PC-3 (cell line): ENCODE measurements around the gene SLC22A25. TPM values are rescaled to one million over a fixed set of nuclear protein-coding genes. Genes with fewer than 3 reads are reported as not detected.

Experiments
- ATAC-seq: fragments of 200-7000 bp; cut with Tn5 transposase; 2 replicates; pipeline ENCODE4 v1.9.1; 2020; ENCODE audit warnings: mild to moderate bottlenecking, moderate library complexity
- BruUV-seq: library from RNA; stranded (reverse); fragments of 400-500 nt; replicated peaks from 2 replicates; lab custom pipeline; 2021; lab: Mats Ljungman, UMichigan
- CTCF ChIA-PET: fragments of 300-600 bp; sonication (Branson Sonifier 250); formaldehyde crosslinking; loops from one replicate; lab custom pipeline; 2022; ENCODE audit warnings: antibody characterized with exemption; lab: Charles Lee
- POLR2A ChIA-PET: fragments of 300-600 bp; sonication (Branson Sonifier 250); formaldehyde crosslinking; loops from one replicate; lab custom pipeline; 2022; ENCODE audit warnings: antibody characterized with exemption; ENCODE audit not compliant: unreplicated experiment; lab: Charles Lee
- DNase-seq: peaks from one replicate; pipeline ENCODE4 v3.0.0-alpha.2; 2015
- H2AFZ ChIP-seq: fragments of 300-600 bp; sonication (generic); 2 replicates; pipeline ENCODE4 v1.6.0; 2016; ENCODE audit warnings: antibody characterized with exemption, low read length
- H3F3A ChIP-seq: fragments of 300-600 bp; sonication (generic); one replicate; pipeline ENCODE4 v1.6.0; 2017; ENCODE audit warnings: antibody characterized with exemption, low read length, control low read depth, mild to moderate bottlenecking; ENCODE audit not compliant: unreplicated experiment
- H3K27ac ChIP-seq: fragments of 300-600 bp; sonication (generic); 2 replicates; pipeline ENCODE4 v1.5.1; 2016; ENCODE audit warnings: mild to moderate bottlenecking, low read length
- H3K27me3 ChIP-seq: fragments of 300-600 bp; sonication (generic); 2 replicates; pipeline ENCODE4 v1.6.1; 2016; ENCODE audit warnings: low read length, mixed read lengths
- H3K36me3 ChIP-seq: fragments of 300-600 bp; sonication (generic); 2 replicates; pipeline ENCODE4 v1.6.1; 2016; ENCODE audit warnings: low read depth, mixed run types, low read length, mixed read lengths
- H3K4me1 ChIP-seq: fragments of 300-600 bp; sonication (generic); 2 replicates; pipeline ENCODE4 v1.5.1; 2016; ENCODE audit warnings: low read length; ENCODE audit not compliant: insufficient read depth
- H3K4me2 ChIP-seq: fragments of 300-600 bp; sonication (generic); 2 replicates; pipeline ENCODE4 v1.6.0; 2016; ENCODE audit warnings: low read length
- H3K4me3 ChIP-seq: fragments of 300-600 bp; sonication (generic); 2 replicates; pipeline ENCODE4 v1.5.1; 2016; ENCODE audit warnings: mild to moderate bottlenecking, low read length, mixed read lengths
- H3K79me2 ChIP-seq: fragments of 300-600 bp; sonication (generic); 2 replicates; pipeline ENCODE4 v1.6.1; 2017; ENCODE audit warnings: low read length, mixed read lengths
- H3K9ac ChIP-seq: fragments of 300-600 bp; sonication (generic); 2 replicates; pipeline ENCODE4 v1.6.0; 2016; ENCODE audit warnings: mild to moderate bottlenecking, low read length
- H3K9me2 ChIP-seq: fragments of 300-600 bp; sonication (generic); replicated peaks from 2 replicates; pipeline ENCODE4 v1.6.1; 2016; ENCODE audit warnings: mixed run types, low read length, mixed read lengths
- H3K9me3 ChIP-seq: fragments of 300-600 bp; sonication (generic); 2 replicates; pipeline ENCODE4 v1.6.1; 2016; ENCODE audit warnings: low read length, mixed read lengths
- H4K20me1 ChIP-seq: fragments of 300-600 bp; sonication (generic); 2 replicates; pipeline ENCODE4 v1.6.1; 2016; ENCODE audit warnings: low read length, mixed read lengths
- EZH2 ChIP-seq: fragments of 300-600 bp; sonication (generic); IDR thresholded peaks from one replicate; pipeline ENCODE4 v1.6.1; 2017; ENCODE audit warnings: antibody characterized with exemption, mild to moderate bottlenecking, low read length; ENCODE audit not compliant: unreplicated experiment
- EZH2phosphoT487 ChIP-seq: fragments of 300-600 bp; sonication (generic); IDR thresholded peaks from 2 replicates; pipeline ENCODE4 v1.6.1; 2018; ENCODE audit warnings: mild to moderate bottlenecking, antibody characterized with exemption, low read length, borderline replicate concordance
- intact Hi-C: fragments of 100-400 bp; cut with micrococcal nuclease; formaldehyde crosslinking; loops from 2 replicates; pipeline ENCODE4 v1.9.0; 2023
- total RNA-seq: library from RNA; depleted of rRNA; stranded (reverse); fragments of >200 nt; gene quantifications from 2 replicates; pipeline ENCODE4 v1.2.3, GENCODE V29; 2014
- TF ChIP-seq, protein P1 (sequence below): fragments of 300-600 bp; sonication (generic); conservative IDR thresholded peaks from 2 replicates; pipeline ENCODE4 v1.5.1; 2017; ENCODE audit warnings: antibody characterized with exemption, low read depth, mild to moderate bottlenecking, low read length

The SLC22A25 gene
- total RNA-seq, 1 experiment from 2014 or later, result not detected

GRCh38 chr11:63246045-63246444 is 2.6 kb upstream of the SLC22A25 start:
- ChIA-PET POLR2A (no interaction called here), CTCF (no interaction called here)
- H3K79me2 ChIP-seq, result no peaks in the 10 kb centered on the region
- no peaks in the 10 kb centered on the region for H3F3A ChIP-seq
- no peak overlapping the region for H3K27ac ChIP-seq
- H3K36me3 ChIP-seq, result no peaks in the 10 kb centered on the region
- BruUV-seq, result no TSS peak
- H3K4me2 ChIP-seq, result no peak overlapping the region
- TF ChIP-seq, protein P1, sequence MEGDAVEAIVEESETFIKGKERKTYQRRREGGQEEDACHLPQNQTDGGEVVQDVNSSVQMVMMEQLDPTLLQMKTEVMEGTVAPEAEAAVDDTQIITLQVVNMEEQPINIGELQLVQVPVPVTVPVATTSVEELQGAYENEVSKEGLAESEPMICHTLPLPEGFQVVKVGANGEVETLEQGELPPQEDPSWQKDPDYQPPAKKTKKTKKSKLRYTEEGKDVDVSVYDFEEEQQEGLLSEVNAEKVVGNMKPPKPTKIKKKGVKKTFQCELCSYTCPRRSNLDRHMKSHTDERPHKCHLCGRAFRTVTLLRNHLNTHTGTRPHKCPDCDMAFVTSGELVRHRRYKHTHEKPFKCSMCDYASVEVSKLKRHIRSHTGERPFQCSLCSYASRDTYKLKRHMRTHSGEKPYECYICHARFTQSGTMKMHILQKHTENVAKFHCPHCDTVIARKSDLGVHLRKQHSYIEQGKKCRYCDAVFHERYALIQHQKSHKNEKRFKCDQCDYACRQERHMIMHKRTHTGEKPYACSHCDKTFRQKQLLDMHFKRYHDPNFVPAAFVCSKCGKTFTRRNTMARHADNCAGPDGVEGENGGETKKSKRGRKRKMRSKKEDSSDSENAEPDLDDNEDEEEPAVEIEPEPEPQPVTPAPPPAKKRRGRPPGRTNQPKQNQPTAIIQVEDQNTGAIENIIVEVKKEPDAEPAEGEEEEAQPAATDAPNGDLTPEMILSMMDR, result no peak
- TF ChIP-seq EZH2, result no peak
- H3K9ac ChIP-seq, result no peak overlapping the region
- DNase-seq (no peak), ATAC-seq (no peak; the same call in 1 of the 2 replicates)
- H3K4me1 ChIP-seq, result no peaks in the 10 kb centered on the region
- intact Hi-C loops, result no loop called here
- no peaks in the 10 kb centered on the region for H3K9me2 ChIP-seq
- no peaks in the 10 kb centered on the region for H4K20me1 ChIP-seq
- peaks cover 63% of the 10 kb centered on the region for H3K27me3 ChIP-seq
- H3K4me3 ChIP-seq, result no peak overlapping the region
- H3K9me3 ChIP-seq, result no peaks in the 10 kb centered on the region
- no peak overlapping the region for H2AFZ ChIP-seq

DNA sequence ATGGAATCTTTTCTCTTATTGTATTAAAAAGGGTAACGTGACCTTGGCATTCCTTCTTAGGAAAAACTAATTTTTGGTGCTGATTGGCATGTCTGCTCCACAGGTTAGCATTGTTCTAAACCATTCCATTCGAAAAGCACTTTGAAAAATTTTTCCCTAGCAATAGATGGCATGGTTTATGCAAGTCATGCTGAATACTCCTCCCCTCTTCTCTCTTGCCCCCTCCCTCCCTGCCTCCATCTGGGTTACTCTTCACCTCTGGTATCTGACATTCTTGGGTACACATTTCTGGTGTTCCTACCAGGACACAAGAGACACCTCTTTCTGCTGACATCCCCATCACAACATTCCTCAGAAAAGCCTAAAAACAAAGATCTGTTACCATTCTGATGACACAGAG is 1.5 kb upstream of the SLC22A25 start:
- Histone ChIP-seq H3K4me2 (no peak overlapping the region), H4K20me1 (no peaks in the 10 kb centered on the region), H3K4me3 (no peak overlapping the region), H3K36me3 (no peaks in the 10 kb centered on the region), H3F3A (no peaks in the 10 kb centered on the region), H3K27ac (no peak overlapping the region), H3K9me2 (no peaks in the 10 kb centered on the region), H3K9me3 (no peaks in the 10 kb centered on the region), H3K9ac (no peak overlapping the region), H3K27me3 (peaks cover 53% of the 10 kb centered on the region), H2AFZ (no peak overlapping the region), H3K79me2 (no peaks in the 10 kb centered on the region), H3K4me1 (no peaks in the 10 kb centered on the region)
- no TSS peak for BruUV-seq
- intact Hi-C loops, result no loop called here
- TF ChIP-seq, protein P1, result no peak
- no peak for TF ChIP-seq EZH2phosphoT487
- TF ChIP-seq EZH2, result no peak
- ATAC-seq, result no peak
- ChIA-PET CTCF (no interaction called here), POLR2A (no interaction called here)
- DNase-seq, result no peak

DNA sequence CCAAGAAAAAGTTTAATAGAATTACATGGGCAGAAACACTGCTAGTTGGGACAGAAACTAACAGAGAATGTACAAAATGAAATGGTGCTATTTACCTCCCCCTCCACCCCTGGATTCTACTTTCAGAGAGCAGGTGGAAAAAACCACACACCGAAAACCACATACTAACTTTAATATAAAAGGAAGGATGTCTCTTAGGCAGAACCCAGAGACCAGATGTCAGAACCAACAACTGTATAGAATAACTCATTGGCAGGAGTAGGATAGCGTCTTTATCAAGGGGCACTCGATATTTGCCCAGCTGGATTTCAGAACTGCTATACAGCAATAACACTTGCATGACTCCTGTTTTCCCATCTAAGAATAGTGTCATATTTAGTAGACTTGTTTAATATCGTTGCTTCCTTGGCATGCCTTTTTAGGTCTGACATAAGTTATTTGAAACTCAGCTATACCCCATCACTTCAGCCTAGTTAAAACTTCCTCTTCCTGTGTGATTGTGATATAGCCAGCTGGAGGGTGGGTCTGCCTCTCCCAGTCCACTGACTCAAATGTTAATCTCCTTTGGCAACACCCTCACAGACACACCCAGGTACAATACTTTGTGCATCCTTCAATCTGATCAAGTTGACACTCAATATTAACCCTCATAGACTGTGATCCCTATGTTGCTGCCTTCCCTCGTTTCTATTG is 1.2 kb downstream of the SLC22A25 start:
- Histone ChIP-seq H2AFZ (no peak overlapping the region), H3K9me2 (no peaks in the 10 kb centered on the region), H4K20me1 (no peaks in the 10 kb centered on the region), H3K4me2 (no peak overlapping the region), H3K27ac (no peak overlapping the region), H3K27me3 (peaks cover 48% of the 10 kb centered on the region), H3K4me1 (no peaks in the 10 kb centered on the region), H3K4me3 (no peak overlapping the region), H3K9ac (no peak overlapping the region), H3K9me3 (no peaks in the 10 kb centered on the region), H3F3A (no peaks in the 10 kb centered on the region), H3K36me3 (no peaks in the 10 kb centered on the region), H3K79me2 (no peaks in the 10 kb centered on the region)
- no peak for DNase-seq
- POLR2A ChIA-PET, result no interaction called here
- TF ChIP-seq, protein P1, result no peak
- TF ChIP-seq EZH2phosphoT487 (no peak), EZH2 (no peak)
- no peak for ATAC-seq
- intact Hi-C loops, result no loop called here
- CTCF ChIA-PET, result no interaction called here
- no TSS peak for BruUV-seq
